ENCODE data around the gene CNTFR.

Gene CNTFR

GRCh38 chr9:34581318-34581717 lies 8.2 kb downstream of the CNTFR start:
- CTCF ChIA-PET, result interaction anchor here (0.9 to 11.5 kb wide), 5 partner anchors 12 to 39 kb away, joined by 3 to 119 read pairs (median 10); partner anchors contain the start of gene DCTN3
- no peak overlapping the region for H3K4me3 ChIP-seq (ENCODE audit: low read depth, low read length)
- POLR2A ChIA-PET, result no interaction called here
- no peak for DNase-seq (ENCODE audit: low read depth, low spot score)
- TF ChIP-seq, protein P1, sequence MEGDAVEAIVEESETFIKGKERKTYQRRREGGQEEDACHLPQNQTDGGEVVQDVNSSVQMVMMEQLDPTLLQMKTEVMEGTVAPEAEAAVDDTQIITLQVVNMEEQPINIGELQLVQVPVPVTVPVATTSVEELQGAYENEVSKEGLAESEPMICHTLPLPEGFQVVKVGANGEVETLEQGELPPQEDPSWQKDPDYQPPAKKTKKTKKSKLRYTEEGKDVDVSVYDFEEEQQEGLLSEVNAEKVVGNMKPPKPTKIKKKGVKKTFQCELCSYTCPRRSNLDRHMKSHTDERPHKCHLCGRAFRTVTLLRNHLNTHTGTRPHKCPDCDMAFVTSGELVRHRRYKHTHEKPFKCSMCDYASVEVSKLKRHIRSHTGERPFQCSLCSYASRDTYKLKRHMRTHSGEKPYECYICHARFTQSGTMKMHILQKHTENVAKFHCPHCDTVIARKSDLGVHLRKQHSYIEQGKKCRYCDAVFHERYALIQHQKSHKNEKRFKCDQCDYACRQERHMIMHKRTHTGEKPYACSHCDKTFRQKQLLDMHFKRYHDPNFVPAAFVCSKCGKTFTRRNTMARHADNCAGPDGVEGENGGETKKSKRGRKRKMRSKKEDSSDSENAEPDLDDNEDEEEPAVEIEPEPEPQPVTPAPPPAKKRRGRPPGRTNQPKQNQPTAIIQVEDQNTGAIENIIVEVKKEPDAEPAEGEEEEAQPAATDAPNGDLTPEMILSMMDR (IDR thresholded peaks at IDR 0.05; ENCODE audit: insufficient read depth, low read length, missing control alignments), result no peak

- ChIA-PET POLR2A (no interaction called here), CTCF (interaction anchor here (1.1 to 11.5 kb wide), 7 partner anchors 11 to 177 kb away, joined by 3 to 119 read pairs (median 9); no protein-coding TSS in a partner anchor)
- TF ChIP-seq, protein P1 (IDR thresholded peaks at IDR 0.05; ENCODE audit: insufficient read depth, low read length, missing control alignments), result no peak
- no peak for DNase-seq (ENCODE audit: low read depth, low spot score)
- no peak overlapping the region for H3K4me3 ChIP-seq (ENCODE audit: low read depth, low read length)
Observed at GRCh38 chr9:34580358-34580757, 9.2 kb downstream of the CNTFR start.

GRCh38 chr9:34579808-34580163 lies 9.7 kb downstream of the CNTFR start:
- no peak overlapping the region for H3K4me3 ChIP-seq (ENCODE audit: low read depth, low read length)
- ChIA-PET CTCF (interaction anchor here (1.1 to 11.5 kb wide), 7 partner anchors 9 to 176 kb away, joined by 3 to 119 read pairs (median 9); no protein-coding TSS in a partner anchor), POLR2A (no interaction called here)

DNA sequence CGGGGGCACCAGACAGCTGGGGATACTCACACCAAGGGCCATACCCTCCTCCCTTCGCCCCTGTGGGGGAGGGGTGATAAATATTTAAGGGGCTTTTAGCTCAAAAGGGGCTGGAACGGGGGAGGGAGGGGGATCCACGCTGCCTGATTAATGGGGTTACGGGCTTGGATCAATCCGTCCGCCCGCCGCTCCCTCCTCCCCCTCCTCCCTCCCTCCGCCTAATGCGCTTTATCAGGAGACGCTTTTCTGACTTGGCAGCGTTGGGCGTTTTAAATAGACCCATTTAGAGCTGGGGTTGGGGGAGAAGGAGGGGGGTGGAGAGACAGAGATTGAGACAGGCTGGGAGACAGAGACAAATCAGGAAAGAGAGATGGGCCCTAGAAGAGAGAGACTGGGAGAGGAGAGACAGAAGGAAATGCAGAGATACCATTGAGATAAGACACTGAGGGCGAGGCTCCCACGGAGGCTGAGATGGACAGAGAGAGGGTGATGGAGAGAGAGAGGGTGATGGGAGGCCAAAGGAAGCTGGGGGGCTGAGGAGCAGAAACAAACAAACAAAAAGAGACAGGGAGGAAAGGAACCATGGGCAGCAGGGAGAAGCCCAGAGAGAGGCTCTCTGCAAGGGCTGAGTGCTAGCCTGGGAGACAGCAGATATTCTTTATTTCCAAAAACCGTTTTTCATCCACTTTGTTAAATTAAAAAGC lies 10.3 kb downstream of the CNTFR start:
- H3K4me3 ChIP-seq (ENCODE audit: low read depth, low read length), result no peak overlapping the region
- no peak for DNase-seq (ENCODE audit: low read depth, low spot score)
- ChIA-PET CTCF (interaction anchor here (1.1 to 11.5 kb wide), 8 partner anchors 9 to 175 kb away, joined by 3 to 119 read pairs (median 8); no protein-coding TSS in a partner anchor), POLR2A (no interaction called here)
- TF ChIP-seq, protein P1 (IDR thresholded peaks at IDR 0.05; ENCODE audit: insufficient read depth, low read length, missing control alignments), result no peak

More at GRCh38 chr9:34579808-34580163, 9.7 kb downstream of the CNTFR start:
- TF ChIP-seq, protein P1 (IDR thresholded peaks at IDR 0.05; ENCODE audit: insufficient read depth, low read length, missing control alignments), result no peak
- no peak for DNase-seq (ENCODE audit: low read depth, low spot score)

GRCh38 chr9:34578241-34579103 lies 11.1 kb downstream of the CNTFR start:
- CTCF ChIA-PET, result interaction anchor here (0.7 to 11.5 kb wide), 7 partner anchors 10 to 175 kb away, joined by 3 to 119 read pairs (median 3); no protein-coding TSS in a partner anchor
- POLR2A ChIA-PET, result no interaction called here
- DNase-seq (ENCODE audit: low read depth, low spot score), result no peak
- H3K4me3 ChIP-seq (ENCODE audit: low read depth, low read length), result peak overlapping the region; percentile 27; the same call in 1 of the 2 replicates
- TF ChIP-seq, protein P1 (IDR thresholded peaks at IDR 0.05; ENCODE audit: insufficient read depth, low read length, missing control alignments), result no peak
